ENCODE measurements around the gene LMAN2L.

The LMAN2L gene

GRCh38 chr2:96739633-96740428 lies at the start of gene LMAN2L:
LMAN2L (minus strand) TSS chr2:96740064; CDS start chr2:96740040, 24 bp downstream.
- DNase-seq, result peak; percentile 99

- DNase-seq, result no peak
These were observed 49.4 kb upstream of the LMAN2L start for GRCh38 chr2:96789245-96789617.

GRCh38 chr2:96788442-96789244 lies 48.8 kb upstream of the LMAN2L start:
- DNase-seq, result no peak

- no peak for DNase-seq
These were observed 47.5 kb upstream of the LMAN2L start for GRCh38 chr2:96787411-96787810.

GRCh38 chr2:96783388-96783787 lies 43.5 kb upstream of the LMAN2L start:
- no peak for DNase-seq

- DNase-seq, result no peak
These were observed 35.3 kb upstream of the LMAN2L start for GRCh38 chr2:96775160-96775559.

GRCh38 chr2:96773922-96774321 lies 34.1 kb upstream of the LMAN2L start:
- peak; percentile 61 for DNase-seq

- peak; percentile 59 for DNase-seq
These were observed 33.2 kb upstream of the LMAN2L start for GRCh38 chr2:96772903-96773671.

- no peak for DNase-seq
These were observed 32.1 kb upstream of the LMAN2L start for GRCh38 chr2:96771796-96772618.

GRCh38 chr2:96770442-96771202 lies 30.8 kb upstream of the LMAN2L start:
- DNase-seq, result no peak

- no peak for DNase-seq
These were observed 29.9 kb upstream of the LMAN2L start for GRCh38 chr2:96769814-96770213.

GRCh38 chr2:96768083-96768561 lies 28.3 kb upstream of the LMAN2L start:
- no peak for DNase-seq

- DNase-seq, result no peak
These were observed 27.4 kb upstream of the LMAN2L start for GRCh38 chr2:96767135-96767871.

GRCh38 chr2:96764253-96764637 lies 24.4 kb upstream of the LMAN2L start:
- peak; percentile 78 for DNase-seq

GRCh38 chr2:96763511-96764252 lies 23.8 kb upstream of the LMAN2L start:
- DNase-seq, result peak; percentile 61

GRCh38 chr2:96762529-96763311 lies 22.9 kb upstream of the LMAN2L start:
- peak; percentile 64 for DNase-seq

- peak; percentile 46 for DNase-seq
These were observed 21.3 kb upstream of the LMAN2L start for GRCh38 chr2:96760986-96761832.
